ENCODE measurements around the gene THEMIS.

DNA sequence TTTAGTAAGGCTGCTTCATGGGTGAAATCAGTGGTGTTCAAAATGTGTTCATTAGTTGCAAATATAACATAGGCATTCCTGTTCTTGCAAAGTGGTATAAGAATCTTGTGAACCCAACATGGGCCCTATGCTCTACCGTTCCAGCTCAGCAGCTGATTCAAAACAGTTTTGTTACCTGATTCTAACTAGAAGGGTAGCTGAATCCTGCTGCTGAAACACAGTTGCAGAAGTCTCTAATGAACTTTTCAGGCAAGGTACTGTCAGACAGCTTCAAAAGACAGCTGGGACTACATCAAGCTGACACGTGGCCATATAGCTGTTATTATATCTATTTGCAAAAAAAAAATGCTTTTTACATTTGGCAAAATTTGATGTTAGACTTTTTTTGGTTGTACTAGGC is 22.7 kb downstream of the THEMIS start:
- TF ChIP-seq POLR2A (IDR thresholded peaks at IDR 0.05), result no peak
- TF ChIP-seq, protein P1, sequence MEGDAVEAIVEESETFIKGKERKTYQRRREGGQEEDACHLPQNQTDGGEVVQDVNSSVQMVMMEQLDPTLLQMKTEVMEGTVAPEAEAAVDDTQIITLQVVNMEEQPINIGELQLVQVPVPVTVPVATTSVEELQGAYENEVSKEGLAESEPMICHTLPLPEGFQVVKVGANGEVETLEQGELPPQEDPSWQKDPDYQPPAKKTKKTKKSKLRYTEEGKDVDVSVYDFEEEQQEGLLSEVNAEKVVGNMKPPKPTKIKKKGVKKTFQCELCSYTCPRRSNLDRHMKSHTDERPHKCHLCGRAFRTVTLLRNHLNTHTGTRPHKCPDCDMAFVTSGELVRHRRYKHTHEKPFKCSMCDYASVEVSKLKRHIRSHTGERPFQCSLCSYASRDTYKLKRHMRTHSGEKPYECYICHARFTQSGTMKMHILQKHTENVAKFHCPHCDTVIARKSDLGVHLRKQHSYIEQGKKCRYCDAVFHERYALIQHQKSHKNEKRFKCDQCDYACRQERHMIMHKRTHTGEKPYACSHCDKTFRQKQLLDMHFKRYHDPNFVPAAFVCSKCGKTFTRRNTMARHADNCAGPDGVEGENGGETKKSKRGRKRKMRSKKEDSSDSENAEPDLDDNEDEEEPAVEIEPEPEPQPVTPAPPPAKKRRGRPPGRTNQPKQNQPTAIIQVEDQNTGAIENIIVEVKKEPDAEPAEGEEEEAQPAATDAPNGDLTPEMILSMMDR (IDR thresholded peaks at IDR 0.05 in 8 of 11, conservative IDR thresholded peaks at IDR 0.05 in 3 of 11), result no peak
- TF ChIP-seq POLR2AphosphoS5 (IDR thresholded peaks at IDR 0.05), result no peak

All from spleen (tissue), 7 donors.